ENCODE measurements around the gene SIL1.
"Not testable (repeated sequence)": the region's sequence is repeated elsewhere in the genome, so short reads cannot be mapped to it uniquely, and the experiment has no call there.

SIL1 gene

GRCh38 chr5:139100825-139101224 lies 97.3 kb downstream of the SIL1 start:
- no peak for DNase-seq

- DNase-seq = no peak
Measured at GRCh38 chr5:139094154-139095131, 103.7 kb downstream of the SIL1 start.

GRCh38 chr5:139092741-139093343 lies 105.3 kb downstream of the SIL1 start:
- no peak for DNase-seq

- DNase-seq = no peak
Measured at GRCh38 chr5:139091439-139092156, 106.6 kb downstream of the SIL1 start.

GRCh38 chr5:139090581-139090980 lies 107.6 kb downstream of the SIL1 start:
- DNase-seq = no peak

- no peak for DNase-seq
Measured at GRCh38 chr5:139088024-139088423, 110.1 kb downstream of the SIL1 start.

GRCh38 chr5:139082813-139083498 lies 115.2 kb downstream of the SIL1 start:
- no peak for DNase-seq

- no peak for DNase-seq
Measured at GRCh38 chr5:139079991-139080610, 118.1 kb downstream of the SIL1 start.

- DNase-seq = no peak
Measured at GRCh38 chr5:139079225-139079990, 118.8 kb downstream of the SIL1 start.

GRCh38 chr5:139078345-139078744 lies 119.8 kb downstream of the SIL1 start:
- no peak for DNase-seq

- no peak for DNase-seq
Measured at GRCh38 chr5:139077899-139078298, 120.3 kb downstream of the SIL1 start.

- no peak for DNase-seq
Measured at GRCh38 chr5:139076111-139076510, 122.1 kb downstream of the SIL1 start.

- no peak for DNase-seq
Measured at GRCh38 chr5:139075066-139076050, 122.8 kb downstream of the SIL1 start.

GRCh38 chr5:139073956-139074355 lies 124.2 kb downstream of the SIL1 start:
- DNase-seq = not testable (repeated sequence)

- no peak for DNase-seq
Measured at GRCh38 chr5:139068494-139069151, 129.5 kb downstream of the SIL1 start.

- no peak for DNase-seq
Measured at GRCh38 chr5:139068060-139068459, 130.1 kb downstream of the SIL1 start.

- DNase-seq = no peak
Measured at GRCh38 chr5:139065306-139065705, 132.9 kb downstream of the SIL1 start.

- no peak for DNase-seq
Measured at GRCh38 chr5:139064613-139065012, 133.6 kb downstream of the SIL1 start.

- no peak for DNase-seq
Measured at GRCh38 chr5:139063664-139064054, 134.5 kb downstream of the SIL1 start.
